ENCODE measurements around the gene INPP4A. TPM values are rescaled to one million over a fixed set of nuclear protein-coding genes. Genes with fewer than 3 reads are reported as not detected.
"Not testable (repeated sequence)": the region's sequence is repeated elsewhere in the genome, so short reads cannot be mapped to it uniquely, and the experiment has no call there.

Gene INPP4A
- total and polyA plus RNA-seq, 8 donors, result 20.6 to 34.2 (median 23.5) TPM

DNA sequence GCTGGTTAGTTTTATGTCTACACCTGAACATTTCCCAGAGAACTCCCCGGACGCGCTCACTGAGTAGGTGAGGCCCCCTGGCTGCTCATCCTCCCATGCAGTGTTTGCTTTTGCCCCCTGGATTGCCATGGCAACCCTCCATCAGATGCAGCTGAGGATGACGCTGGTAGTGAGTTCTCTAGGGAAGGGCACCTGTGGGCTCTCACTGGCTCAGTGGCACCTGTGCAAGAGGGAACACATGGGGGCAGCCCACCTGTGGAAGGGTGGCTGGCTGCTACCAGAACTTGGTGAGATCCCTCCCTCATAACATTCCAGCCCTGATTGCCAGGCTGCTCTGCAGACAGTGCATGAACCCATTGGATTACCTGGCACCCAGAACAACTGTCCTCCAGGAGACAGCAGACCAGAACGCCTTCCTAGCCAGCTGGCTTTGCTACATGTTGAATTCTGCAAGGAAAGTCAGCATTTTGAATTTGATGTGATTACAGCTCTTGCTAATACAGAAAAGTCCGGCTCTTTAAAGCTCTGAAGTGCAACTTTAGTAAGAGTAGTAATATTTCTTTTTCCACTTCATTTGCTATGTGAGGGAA lies 142.0 kb downstream of the INPP4A start:
- Histone ChIP-seq H3K4me1 (no peaks in the 10 kb centered on the region), H3K36me3 (peaks cover 0 to 83% of the 10 kb centered on the region in 2 donors), H3K4me3 (no peak overlapping the region), H3K27me3 (no peaks in the 10 kb centered on the region), H3K9me3 (no peaks in the 10 kb centered on the region), H3K27ac (no peak overlapping the region)
- no peak for ATAC-seq
- TF ChIP-seq, protein P1, sequence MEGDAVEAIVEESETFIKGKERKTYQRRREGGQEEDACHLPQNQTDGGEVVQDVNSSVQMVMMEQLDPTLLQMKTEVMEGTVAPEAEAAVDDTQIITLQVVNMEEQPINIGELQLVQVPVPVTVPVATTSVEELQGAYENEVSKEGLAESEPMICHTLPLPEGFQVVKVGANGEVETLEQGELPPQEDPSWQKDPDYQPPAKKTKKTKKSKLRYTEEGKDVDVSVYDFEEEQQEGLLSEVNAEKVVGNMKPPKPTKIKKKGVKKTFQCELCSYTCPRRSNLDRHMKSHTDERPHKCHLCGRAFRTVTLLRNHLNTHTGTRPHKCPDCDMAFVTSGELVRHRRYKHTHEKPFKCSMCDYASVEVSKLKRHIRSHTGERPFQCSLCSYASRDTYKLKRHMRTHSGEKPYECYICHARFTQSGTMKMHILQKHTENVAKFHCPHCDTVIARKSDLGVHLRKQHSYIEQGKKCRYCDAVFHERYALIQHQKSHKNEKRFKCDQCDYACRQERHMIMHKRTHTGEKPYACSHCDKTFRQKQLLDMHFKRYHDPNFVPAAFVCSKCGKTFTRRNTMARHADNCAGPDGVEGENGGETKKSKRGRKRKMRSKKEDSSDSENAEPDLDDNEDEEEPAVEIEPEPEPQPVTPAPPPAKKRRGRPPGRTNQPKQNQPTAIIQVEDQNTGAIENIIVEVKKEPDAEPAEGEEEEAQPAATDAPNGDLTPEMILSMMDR (IDR thresholded peaks at IDR 0.05), result no peak
- intact Hi-C loops (cut with DNase I), result no loop called here
- no peak for DNase-seq

DNA sequence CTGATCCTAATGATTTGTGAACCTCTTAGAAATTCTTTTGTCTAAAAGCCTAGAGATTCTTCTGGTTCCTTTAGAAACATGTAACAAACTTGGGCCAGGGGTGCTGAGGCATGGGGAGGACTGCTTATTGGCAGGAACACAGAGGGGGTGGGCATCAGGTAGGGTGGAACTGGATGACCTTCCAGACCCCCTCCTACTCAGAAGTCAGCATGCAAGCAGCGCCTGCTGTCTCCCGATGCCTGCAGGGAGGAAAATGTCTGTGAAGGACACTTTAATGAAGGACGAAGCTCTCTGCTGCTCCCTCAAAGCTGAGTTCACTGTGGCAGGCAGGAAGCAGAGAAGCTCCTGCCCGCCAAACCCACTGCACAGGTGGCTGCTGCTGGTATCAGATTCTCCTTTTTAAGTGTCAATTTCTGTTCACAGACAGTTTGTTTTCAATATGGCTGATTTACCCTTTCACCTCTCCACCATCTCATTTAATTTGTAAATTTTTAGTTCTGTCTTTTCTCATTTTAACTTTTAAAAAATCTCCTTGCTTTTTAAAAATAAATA lies 144.3 kb downstream of the INPP4A start:
- Histone ChIP-seq H3K36me3 (peaks cover 0 to 74% of the 10 kb centered on the region in 2 donors), H3K4me3 (no peak overlapping the region), H3K4me1 (no peaks in the 10 kb centered on the region), H3K27ac (no peak overlapping the region), H3K27me3 (no peaks in the 10 kb centered on the region), H3K9me3 (no peaks in the 10 kb centered on the region)
- ATAC-seq, result no peak
- DNase-seq, result no peak
- TF ChIP-seq, protein P1 (IDR thresholded peaks at IDR 0.05), result no peak
- intact Hi-C loops (cut with DNase I), result no loop called here

DNA sequence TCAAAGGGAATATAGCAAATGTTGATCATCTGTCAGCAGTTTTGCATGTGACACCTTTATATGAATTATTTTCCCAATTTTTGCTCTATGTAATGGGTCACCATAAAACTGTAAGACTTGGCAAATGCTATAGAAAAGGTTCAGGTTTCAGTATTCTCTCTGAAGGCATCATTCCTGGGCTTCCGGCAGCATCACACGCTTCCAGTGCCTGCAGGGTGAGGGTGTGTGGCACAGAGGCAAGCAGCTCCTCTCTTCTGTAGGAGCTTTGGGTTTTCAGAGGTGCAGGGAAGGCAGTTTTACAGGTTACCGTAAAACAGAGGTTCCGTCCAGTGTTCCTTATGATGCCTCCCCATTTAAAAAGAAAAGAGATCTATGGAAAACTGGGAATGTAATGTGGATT lies 144.8 kb downstream of the INPP4A start:
- DNase-seq (no peak), ATAC-seq (no peak)
- Histone ChIP-seq H3K4me3 (no peak overlapping the region), H3K27me3 (no peaks in the 10 kb centered on the region), H3K27ac (no peak overlapping the region), H3K9me3 (no peaks in the 10 kb centered on the region), H3K4me1 (no peaks in the 10 kb centered on the region), H3K36me3 (peaks cover 0 to 69% of the 10 kb centered on the region in 2 donors)
- intact Hi-C loops (cut with DNase I), result no loop called here
- TF ChIP-seq, protein P1 (IDR thresholded peaks at IDR 0.05), result no peak

DNA sequence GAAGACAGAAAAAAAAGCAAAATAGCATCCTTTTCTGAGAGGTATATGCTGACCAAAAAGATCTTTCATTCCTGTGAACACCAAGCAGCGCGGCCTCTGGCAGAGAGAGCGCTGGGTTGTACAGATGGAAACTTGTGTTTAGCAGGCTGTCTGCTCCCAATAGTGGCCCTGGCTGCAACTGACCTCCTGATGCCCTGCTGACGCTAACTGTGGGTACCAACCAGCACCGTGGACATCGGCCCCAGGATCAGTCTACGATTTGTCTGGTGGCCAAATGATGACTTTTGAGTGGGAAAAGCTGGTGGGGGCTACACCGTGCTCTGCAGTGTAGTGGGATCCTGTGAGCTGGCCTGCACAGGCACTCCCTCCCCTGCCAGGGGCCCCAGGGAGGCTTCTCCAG lies 147.9 kb downstream of the INPP4A start:
- TF ChIP-seq, protein P1 (IDR thresholded peaks at IDR 0.05), result no peak
- Histone ChIP-seq H3K27ac (no peak overlapping the region), H3K4me1 (no peaks in the 10 kb centered on the region), H3K36me3 (peaks cover 0 to 57% of the 10 kb centered on the region in 2 donors), H3K9me3 (no peaks in the 10 kb centered on the region), H3K27me3 (no peaks in the 10 kb centered on the region), H3K4me3 (no peak overlapping the region)
- DNase-seq (no peak), ATAC-seq (no peak)
- intact Hi-C loops (cut with DNase I), result no loop called here

DNA sequence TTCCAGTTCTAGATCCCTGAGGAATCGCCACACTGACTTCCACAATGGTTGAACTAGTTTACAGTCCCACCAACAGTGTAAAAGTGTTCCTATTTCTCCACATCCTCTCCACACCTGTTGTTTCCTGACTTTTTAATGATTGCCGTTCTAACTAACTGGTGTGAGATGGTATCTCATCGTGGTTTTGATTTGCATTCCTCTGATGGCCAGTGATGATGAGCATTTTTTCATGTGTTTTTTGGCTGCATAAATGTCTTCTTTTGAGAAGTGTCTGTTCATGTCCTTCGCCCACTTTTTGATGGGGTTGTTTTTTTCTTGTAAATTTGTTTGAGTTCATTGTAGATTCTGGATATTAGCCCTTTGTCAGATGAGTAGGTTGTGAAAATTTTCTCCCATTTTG lies 150.0 kb downstream of the INPP4A start:
- intact Hi-C loops (cut with DNase I); H3K9me3 ChIP-seq; DNase-seq; ATAC-seq; H3K27ac ChIP-seq; H3K4me3 ChIP-seq; H3K27me3 ChIP-seq; H3K4me1 ChIP-seq: not testable (repeated sequence)
- peaks cover 0 to 61% of the 10 kb centered on the region in 2 donors for H3K36me3 ChIP-seq

All from left lung (tissue), 10 donors.